Measurements from ENCODE around the gene DUT.

- TF ChIP-seq CTCF (conservative IDR thresholded peaks at IDR 0.05; ENCODE audit: low read depth in 2 of 2) (no peak), REST (IDR thresholded peaks at IDR 0.05; ENCODE audit: unreplicated experiment) (no peak), POLR2AphosphoS5 (IDR thresholded peaks at IDR 0.05; ENCODE audit: low read depth) (no peak), EZH2 (IDR thresholded peaks at IDR 0.05; ENCODE audit: low read depth, unreplicated experiment) (no peak), CREB1 (CRISPR knock-in tag; IDR thresholded peaks at IDR 0.05; ENCODE audit: low read depth) (no peak)
Observed at GRCh38 chr15:48345516-48345915, 14.3 kb downstream of the DUT start.
